Epithelial cell of umbilical artery (primary cell): Measurements from ENCODE around the gene ANO9. TPM values are rescaled to one million over a fixed set of nuclear protein-coding genes. Genes with fewer than 3 reads are reported as not detected.

Source experiments
- total RNA-seq: library from RNA; depleted of rRNA; stranded (reverse); fragments of >200 nt; gene quantifications from 2 replicates; pipeline ENCODE4 v1.2.3, GENCODE V29; 2014

Gene ANO9, protein sequence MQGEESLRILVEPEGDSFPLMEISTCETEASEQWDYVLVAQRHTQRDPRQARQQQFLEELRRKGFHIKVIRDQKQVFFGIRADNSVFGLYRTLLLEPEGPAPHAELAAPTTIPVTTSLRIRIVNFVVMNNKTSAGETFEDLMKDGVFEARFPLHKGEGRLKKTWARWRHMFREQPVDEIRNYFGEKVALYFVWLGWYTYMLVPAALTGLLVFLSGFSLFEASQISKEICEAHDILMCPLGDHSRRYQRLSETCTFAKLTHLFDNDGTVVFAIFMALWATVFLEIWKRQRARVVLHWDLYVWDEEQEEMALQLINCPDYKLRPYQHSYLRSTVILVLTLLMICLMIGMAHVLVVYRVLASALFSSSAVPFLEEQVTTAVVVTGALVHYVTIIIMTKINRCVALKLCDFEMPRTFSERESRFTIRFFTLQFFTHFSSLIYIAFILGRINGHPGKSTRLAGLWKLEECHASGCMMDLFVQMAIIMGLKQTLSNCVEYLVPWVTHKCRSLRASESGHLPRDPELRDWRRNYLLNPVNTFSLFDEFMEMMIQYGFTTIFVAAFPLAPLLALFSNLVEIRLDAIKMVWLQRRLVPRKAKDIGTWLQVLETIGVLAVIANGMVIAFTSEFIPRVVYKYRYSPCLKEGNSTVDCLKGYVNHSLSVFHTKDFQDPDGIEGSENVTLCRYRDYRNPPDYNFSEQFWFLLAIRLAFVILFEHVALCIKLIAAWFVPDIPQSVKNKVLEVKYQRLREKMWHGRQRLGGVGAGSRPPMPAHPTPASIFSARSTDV
- total RNA-seq = not detected in 2 replicates

DNA sequence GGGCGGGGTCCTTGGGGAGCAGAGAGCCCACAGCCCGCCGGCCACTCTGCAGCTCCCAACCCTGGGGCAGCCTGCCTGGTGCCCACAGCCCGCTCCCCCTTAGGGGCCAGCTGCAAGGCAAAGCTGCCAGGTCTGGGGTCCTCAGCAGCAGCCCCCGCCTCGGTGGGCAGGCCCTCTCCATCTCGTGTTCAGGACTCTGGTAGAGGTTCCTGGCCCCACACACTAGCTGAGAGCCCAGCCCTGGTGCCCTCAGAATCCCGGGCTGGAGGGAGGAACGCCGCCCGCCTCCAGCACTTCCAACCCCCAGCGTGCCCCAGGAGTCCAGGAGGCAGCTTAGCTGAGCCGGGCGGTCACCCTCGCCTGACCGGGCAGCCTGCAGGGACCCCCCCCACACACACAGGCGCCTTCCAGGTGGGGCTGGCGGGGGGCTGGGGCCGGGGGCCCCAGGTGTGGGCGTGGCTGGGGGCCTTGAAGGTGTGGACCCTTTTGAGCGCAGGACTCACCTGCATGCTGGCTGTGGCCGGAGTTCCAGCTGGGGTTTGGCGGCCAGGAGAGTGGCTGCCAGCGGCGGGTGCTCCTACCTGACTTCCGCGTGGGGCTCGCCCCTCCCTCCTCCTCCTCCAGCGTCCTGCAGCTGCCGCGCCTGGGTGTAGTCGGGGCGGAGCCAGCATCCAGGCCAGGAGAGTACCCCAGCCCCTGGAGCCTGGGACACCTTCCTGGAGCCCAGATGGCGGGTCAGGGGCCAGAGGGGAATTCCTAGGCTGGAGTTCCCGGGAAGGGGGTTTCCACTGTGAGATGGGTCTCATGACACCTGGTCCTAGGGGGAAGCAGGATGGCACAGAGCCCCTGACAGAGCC, at the start of gene ANO9:
Gene ANO9, minus strand, starts transcription at position 594 of the 857 bp plus-strand sequence. Its CDS starts 85 bp downstream, at position 509.

DNA sequence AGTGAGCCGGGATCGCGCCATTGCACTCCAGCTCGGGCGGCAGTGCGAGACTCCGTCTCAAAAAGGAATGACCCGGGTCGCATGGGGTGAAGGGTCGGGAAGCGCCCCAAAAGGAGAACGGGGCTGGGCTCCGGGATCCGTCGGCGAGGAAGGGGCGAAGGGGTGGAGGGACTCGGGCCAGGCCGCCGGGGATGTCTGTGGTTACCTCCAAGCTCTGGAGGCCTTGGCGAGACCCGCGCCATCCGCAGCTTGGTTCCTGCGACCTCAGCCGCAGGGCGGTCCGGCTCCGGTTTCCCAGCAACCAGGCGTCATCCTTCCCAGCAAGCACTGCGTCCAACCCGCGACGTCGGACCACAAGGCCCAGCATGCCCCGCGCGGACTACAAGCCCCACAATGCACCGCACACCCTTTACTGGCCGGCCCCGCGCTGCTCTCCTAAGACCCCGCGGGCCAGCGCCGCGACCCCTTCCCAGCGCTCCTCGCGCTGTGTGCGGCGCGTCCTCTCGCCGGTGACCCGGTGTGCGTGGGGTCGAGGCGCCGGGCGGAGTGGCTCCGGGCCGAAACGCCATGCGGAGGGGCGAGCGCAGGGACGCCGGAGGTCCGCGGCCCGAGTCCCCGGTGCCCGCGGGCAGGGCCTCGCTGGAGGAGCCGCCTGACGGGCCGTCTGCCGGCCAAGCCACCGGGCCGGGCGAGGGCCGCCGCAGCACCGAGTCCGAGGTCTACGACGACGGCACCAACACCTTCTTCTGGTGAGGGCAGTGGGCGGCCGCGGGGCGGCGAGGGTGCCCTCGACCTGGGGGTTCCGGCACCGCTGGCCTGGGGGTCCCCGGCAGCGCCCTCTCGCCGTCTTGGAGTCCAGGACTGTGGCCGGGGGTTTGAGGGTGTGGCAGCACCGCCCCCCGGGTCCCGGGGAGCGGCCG, 8.3 kb upstream of the ANO9 start, which contains the start of gene PTDSS2:
Gene PTDSS2, plus strand, starts transcription at position 391 of the 920 bp plus-strand sequence. Its CDS starts 177 bp downstream, at position 568.

DNA sequence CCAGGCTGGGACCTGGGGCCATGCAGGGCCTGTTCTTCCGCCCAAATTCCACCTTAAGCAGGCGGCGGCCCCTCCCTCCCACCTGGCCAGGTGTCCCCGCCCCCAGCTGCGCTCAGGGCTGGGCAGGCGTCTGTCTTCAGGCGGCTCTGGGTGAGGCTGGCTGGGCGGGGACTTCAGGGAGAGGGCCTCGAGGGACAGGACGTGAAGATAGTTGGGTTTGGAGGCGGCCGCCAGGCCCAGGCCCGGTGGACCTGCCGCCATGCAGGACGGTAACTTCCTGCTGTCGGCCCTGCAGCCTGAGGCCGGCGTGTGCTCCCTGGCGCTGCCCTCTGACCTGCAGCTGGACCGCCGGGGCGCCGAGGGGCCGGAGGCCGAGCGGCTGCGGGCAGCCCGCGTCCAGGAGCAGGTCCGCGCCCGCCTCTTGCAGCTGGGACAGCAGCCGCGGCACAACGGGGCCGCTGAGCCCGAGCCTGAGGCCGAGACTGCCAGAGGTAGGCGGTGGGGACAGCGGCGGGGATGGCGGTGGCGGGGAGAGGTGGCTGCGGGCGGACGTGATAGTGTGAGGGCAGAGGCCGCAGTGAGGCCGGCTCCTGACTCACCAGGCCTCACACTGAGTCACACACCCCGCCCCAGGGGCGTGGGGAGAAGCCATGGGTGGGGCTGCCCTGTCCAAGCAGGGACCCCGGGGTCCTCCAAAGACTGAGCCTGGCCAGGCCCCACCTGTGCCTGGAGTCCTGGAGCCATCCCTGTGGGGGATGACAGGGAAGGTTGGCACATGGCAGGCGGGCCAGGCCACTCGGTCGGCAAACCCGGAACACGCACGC, 47.6 kb downstream of the ANO9 start, which contains the start of gene PKP3:
Gene PKP3, plus strand, starts transcription at position 176 of the 824 bp plus-strand sequence. Its CDS starts 84 bp downstream, at position 260.

DNA sequence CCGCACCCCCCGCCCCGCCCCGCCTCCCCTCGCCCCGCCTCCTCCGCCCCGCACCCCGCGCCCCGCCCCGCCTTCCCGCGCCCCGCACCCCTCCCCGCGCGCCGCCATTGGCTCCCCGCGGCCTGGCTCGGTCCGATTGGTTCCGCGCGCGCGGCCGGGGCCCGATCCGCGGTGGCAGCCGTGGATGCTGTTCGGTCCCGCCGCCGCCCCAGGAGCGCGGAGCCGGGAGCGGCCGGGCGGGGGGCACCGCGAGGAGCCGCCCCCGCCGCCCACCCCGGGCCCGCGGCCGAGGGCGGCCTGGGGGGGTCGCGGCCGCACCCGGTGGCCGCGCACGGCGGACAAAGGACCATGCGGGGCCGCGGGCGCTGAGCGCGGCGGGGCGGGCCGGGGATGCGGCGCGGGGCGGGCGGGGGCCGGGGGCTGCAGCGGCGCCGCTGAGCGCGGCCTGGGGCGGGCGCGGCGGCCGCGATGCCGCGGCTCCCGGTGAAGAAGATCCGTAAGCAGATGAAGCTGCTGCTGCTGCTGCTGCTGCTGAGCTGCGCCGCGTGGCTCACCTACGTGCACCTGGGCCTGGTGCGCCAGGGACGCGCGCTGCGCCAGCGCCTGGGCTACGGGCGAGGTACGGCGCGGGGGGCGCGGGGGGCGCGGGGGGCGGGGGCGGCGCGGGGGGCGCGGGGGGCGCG, 72.3 kb downstream of the ANO9 start, which contains the start of gene B4GALNT4:
Gene B4GALNT4, plus strand, starts transcription at position 164 of the 683 bp plus-strand sequence. Its CDS starts 305 bp downstream, at position 469.

Other genes with a start within 250 kb of the ANO9 start
- gene SCGB1C1, start 248.9 kb downstream of the ANO9 start, total RNA-seq = not detected in 2 replicates
- 11.4 and 12.0 TPM in 2 replicates for gene BET1L, start 234.6 kb downstream of the ANO9 start, total RNA-seq
- 104 and 140 TPM in 2 replicates for gene RIC8A, start 234.3 kb downstream of the ANO9 start, total RNA-seq
- 5.2 and 5.9 TPM in 2 replicates for gene SIRT3, start 205.7 kb downstream of the ANO9 start, total RNA-seq
- 212 and 331 TPM in 2 replicates for gene PSMD13, start 205.0 kb downstream of the ANO9 start, total RNA-seq
- gene NLRP6, start 163.6 kb downstream of the ANO9 start, total RNA-seq = not detected in 2 replicates
- 10.4 and 10.8 TPM in 2 replicates for gene PGGHG, start 152.9 kb downstream of the ANO9 start, total RNA-seq
- not detected in 2 replicates for gene IFITM5, start 142.5 kb downstream of the ANO9 start, total RNA-seq
- 24.0 and 41.9 TPM in 2 replicates for gene IFITM2, start 134.2 kb downstream of the ANO9 start, total RNA-seq
- gene IFITM1, start 128.0 kb downstream of the ANO9 start, total RNA-seq = 18.5 and 92.6 TPM in 2 replicates
- gene IFITM3, start 121.2 kb downstream of the ANO9 start, total RNA-seq = 25.3 and 49.7 TPM in 2 replicates
- 0.46 and 7.8 TPM in 2 replicates for gene B4GALNT4, start 72.5 kb downstream of the ANO9 start, total RNA-seq
- gene PKP3, start 47.8 kb downstream of the ANO9 start, total RNA-seq = 0.15 and 0.32 TPM in 2 replicates
- gene SIGIRR, start 27.0 kb downstream of the ANO9 start, total RNA-seq = 28.1 and 43.2 TPM in 2 replicates
- 29.9 and 30.2 TPM in 2 replicates for gene PTDSS2, start 8.3 kb upstream of the ANO9 start, total RNA-seq
- gene RNH1, start 65.2 kb upstream of the ANO9 start, total RNA-seq = 167 and 236 TPM in 2 replicates
- gene HRAS, start 93.6 kb upstream of the ANO9 start, total RNA-seq = 43.0 and 67.2 TPM in 2 replicates
- 0.30 and 0.32 TPM in 2 replicates for gene LRRC56, start 95.5 kb upstream of the ANO9 start, total RNA-seq
- 0.30 and 0.65 TPM in 2 replicates for gene LMNTD2, start 118.7 kb upstream of the ANO9 start, total RNA-seq
- gene RASSF7, start 119.0 kb upstream of the ANO9 start, total RNA-seq = 10.2 and 14.3 TPM in 2 replicates
- gene PHRF1, start 134.5 kb upstream of the ANO9 start, total RNA-seq = 24.5 and 26.0 TPM in 2 replicates
- gene IRF7, start 173.9 kb upstream of the ANO9 start, total RNA-seq = 11.0 and 71.6 TPM in 2 replicates
- not detected in 2 replicates for gene CDHR5, start 182.9 kb upstream of the ANO9 start, total RNA-seq
- gene SCT, start 185.2 kb upstream of the ANO9 start, total RNA-seq = not detected in 2 replicates
- gene DRD4, start 195.3 kb upstream of the ANO9 start, total RNA-seq = not detected in 2 replicates